ENCODE measurements around the gene ZBED5.

DNA sequence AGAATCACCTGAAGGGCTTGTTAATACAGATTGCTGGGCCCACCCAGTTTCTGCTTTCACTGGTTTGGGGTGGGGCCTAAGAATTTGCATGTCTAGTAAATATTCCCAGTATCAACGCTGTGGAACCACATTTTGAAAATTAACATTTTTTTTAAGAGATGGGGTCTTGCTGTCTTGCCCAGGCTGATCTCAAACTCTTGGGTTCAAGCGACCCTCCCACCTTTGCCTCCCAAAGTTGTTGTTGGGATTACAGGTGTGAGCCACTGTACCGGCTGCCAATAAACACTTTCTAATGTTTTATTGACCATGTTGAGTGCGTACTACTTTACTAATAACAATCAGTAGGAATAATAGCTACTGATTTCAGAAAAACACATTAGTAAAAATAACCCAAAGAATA is 51.6 kb downstream of the ZBED5 start:
- TF ChIP-seq POLR2A (IDR thresholded peaks at IDR 0.05; ENCODE audit: low read depth) (no peak), POLR2AphosphoS5 (IDR thresholded peaks at IDR 0.05) (no peak), EP300 (IDR thresholded peaks at IDR 0.05) (no peak)
- TF ChIP-seq, protein P1, sequence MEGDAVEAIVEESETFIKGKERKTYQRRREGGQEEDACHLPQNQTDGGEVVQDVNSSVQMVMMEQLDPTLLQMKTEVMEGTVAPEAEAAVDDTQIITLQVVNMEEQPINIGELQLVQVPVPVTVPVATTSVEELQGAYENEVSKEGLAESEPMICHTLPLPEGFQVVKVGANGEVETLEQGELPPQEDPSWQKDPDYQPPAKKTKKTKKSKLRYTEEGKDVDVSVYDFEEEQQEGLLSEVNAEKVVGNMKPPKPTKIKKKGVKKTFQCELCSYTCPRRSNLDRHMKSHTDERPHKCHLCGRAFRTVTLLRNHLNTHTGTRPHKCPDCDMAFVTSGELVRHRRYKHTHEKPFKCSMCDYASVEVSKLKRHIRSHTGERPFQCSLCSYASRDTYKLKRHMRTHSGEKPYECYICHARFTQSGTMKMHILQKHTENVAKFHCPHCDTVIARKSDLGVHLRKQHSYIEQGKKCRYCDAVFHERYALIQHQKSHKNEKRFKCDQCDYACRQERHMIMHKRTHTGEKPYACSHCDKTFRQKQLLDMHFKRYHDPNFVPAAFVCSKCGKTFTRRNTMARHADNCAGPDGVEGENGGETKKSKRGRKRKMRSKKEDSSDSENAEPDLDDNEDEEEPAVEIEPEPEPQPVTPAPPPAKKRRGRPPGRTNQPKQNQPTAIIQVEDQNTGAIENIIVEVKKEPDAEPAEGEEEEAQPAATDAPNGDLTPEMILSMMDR (IDR thresholded peaks at IDR 0.05): no peak
